IMR-90 (cell line): ENCODE data around the gene SLC6A4.

Experiments
- CEBPB ChIP-seq: IDR thresholded peaks from 2 replicates; pipeline ENCODE4 v1.6.1; 2012; ENCODE audit warnings: low read depth, low read length, improper control_type of control experiment
- CHD1 ChIP-seq: IDR thresholded peaks from 2 replicates; pipeline ENCODE4 v1.6.1; 2012; ENCODE audit warnings: low read depth, low read length, improper control_type of control experiment
- CTCF ChIP-seq: conservative IDR thresholded peaks from 2 replicates; pipeline ENCODE4 v1.5.1; 2012; ENCODE audit warnings: mild to moderate bottlenecking, low read depth, low read length, improper control_type of control experiment
- ELK1 ChIP-seq: fragments of 150-350 bp; IDR thresholded peaks from 2 replicates; pipeline ENCODE4 v1.6.1; 2016; ENCODE audit warnings: low read depth, mild to moderate bottlenecking, low read length, moderate library complexity, borderline replicate concordance
- FOS ChIP-seq: fragments of 150-350 bp; IDR thresholded peaks from 2 replicates; pipeline ENCODE4 v1.6.1; 2016; ENCODE audit warnings: low read depth, low read length
- POLR2A ChIP-seq: IDR thresholded peaks from 2 replicates; pipeline ENCODE4 v1.6.1; 2012; ENCODE audit warnings: mild to moderate bottlenecking, low read depth, low read length

GRCh38 chr17:30224419-30224960, 11.0 kb downstream of the SLC6A4 start:
- TF ChIP-seq ELK1 (no peak), FOS (no peak), CTCF (no peak), CHD1 (no peak), POLR2A (no peak), CEBPB (no peak)
